GM06990 (cell line): ENCODE results near the gene PAPSS1.
"Not testable (repeated sequence)": the region's sequence is repeated elsewhere in the genome, so short reads cannot be mapped to it uniquely, and the experiment has no call there.

Experiments used
- DNase-seq: peaks from one replicate; pipeline ENCODE4 v3.0.0-alpha.2; 2011; ENCODE audit not compliant: insufficient read length; ENCODE audit errors: extremely low read depth
- H3K27me3 ChIP-seq: replicated peaks from 2 replicates; pipeline ENCODE4 v1.6.0; 2011; ENCODE audit warnings: low read length; ENCODE audit not compliant: control insufficient read depth, insufficient read depth
- H3K36me3 ChIP-seq: 2 replicates; pipeline ENCODE4 v1.5.1; 2011; ENCODE audit warnings: low read length; ENCODE audit not compliant: control insufficient read depth, insufficient read depth
- H3K4me3 ChIP-seq: replicated peaks from 2 replicates; pipeline ENCODE4 v1.5.1; 2011; ENCODE audit warnings: low read depth, mild to moderate bottlenecking, control low read depth, low read length
- CTCF ChIP-seq: IDR thresholded peaks from 2 replicates; pipeline ENCODE4 v1.5.1; 2011; ENCODE audit warnings: low read length, control low read depth, mild to moderate bottlenecking, inconsistent platforms; ENCODE audit not compliant: insufficient read depth, poor library complexity, severe bottlenecking

Gene PAPSS1

GRCh38 chr4:107654694-107655093, 65.3 kb downstream of the PAPSS1 start:
- DNase-seq: no peak
- Histone ChIP-seq H3K4me3 (no peak overlapping the region), H3K36me3 (no peaks in the 10 kb centered on the region), H3K27me3 (no peaks in the 10 kb centered on the region)
- TF ChIP-seq CTCF: no peak

DNA sequence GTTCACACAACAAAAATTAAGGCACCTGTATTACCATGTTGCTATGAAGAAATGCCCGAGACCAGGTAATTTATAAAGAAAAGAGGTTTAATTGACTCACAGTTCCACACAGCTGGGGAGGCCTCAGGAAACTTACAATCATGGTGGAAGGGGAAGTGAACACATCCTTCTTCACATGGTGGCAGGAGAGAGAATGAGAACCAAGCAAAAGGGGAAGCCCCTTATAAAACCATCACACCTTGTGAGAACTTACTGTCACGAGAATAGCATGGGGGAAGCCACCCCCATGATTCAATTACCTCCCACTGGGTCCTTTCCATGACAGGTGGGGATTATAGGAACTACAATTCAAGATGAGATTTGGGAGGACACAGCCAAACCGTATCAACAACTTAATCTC, 68.6 kb downstream of the PAPSS1 start:
- DNase-seq, H3K27me3 ChIP-seq, H3K36me3 ChIP-seq, H3K4me3 ChIP-seq: not testable (repeated sequence)

- Histone ChIP-seq H3K36me3 (no peaks in the 10 kb centered on the region), H3K4me3 (no peak overlapping the region), H3K27me3 (no peaks in the 10 kb centered on the region)
- DNase-seq: no peak
- TF ChIP-seq CTCF: no peak
Measured at GRCh38 chr4:107650251-107650650, 69.8 kb downstream of the PAPSS1 start.

DNA sequence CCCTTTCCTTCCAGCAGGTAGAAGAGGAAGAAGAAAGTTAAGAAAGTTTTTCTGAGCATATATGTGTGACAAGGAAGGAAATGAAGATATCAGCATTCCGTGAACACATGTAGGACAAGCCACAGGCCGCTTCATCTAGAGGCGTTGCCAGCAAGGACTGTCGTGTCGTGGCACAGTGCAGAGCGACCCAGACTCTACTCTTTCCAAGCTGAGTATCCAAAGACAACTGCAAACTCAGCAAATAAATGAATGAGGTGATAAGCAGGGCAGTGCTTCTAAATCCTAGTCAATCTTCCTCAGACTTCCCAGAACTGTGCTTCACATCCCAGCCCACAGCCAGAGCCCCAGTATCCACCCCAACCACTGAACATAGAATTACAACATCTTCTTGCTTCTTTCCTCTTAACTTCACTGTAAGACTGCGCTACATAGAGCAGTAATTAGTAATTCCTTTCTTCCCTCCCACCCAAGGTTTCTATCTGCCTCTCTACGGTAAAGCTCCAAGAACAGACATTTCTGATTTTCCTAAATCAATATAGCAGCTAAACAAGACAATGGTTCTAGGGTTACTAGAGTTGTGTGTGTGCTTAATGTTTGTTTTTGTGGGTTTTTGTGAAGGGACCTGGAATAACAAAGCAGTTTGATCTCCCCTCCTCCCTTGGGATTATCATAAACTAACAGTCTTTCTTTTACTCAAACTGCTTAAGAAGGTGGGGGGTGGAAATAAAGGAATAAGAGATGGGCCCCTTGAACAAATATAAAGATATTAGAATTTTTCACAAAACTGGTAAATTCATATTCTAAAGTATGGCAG, 71.6 kb downstream of the PAPSS1 start:
- no peak for DNase-seq
- no peaks in the 10 kb centered on the region for H3K27me3 ChIP-seq
- TF ChIP-seq CTCF: no peak
- no peaks in the 10 kb centered on the region for H3K36me3 ChIP-seq
- no peak overlapping the region for H3K4me3 ChIP-seq

DNA sequence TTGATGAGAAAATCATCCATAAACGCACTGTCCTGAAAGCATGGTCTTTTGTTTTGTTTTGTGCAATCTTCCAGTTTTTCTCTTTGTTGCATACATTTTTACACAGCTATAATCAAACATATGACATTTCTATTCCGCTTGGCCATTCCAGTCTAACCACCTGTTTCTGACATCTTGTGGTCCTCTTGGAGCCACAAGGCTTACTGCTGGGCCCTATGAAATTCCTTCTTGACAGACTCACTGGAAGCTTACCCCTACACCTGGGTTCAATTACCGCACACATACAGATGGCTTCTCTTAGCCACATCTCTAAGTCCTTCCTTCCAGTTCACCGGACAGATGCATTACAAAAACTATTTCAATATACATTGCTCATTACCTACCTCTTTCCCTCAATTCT, 72.4 kb downstream of the PAPSS1 start:
- TF ChIP-seq CTCF: no peak
- DNase-seq: no peak
- no peak overlapping the region for H3K4me3 ChIP-seq
- H3K27me3 ChIP-seq: no peaks in the 10 kb centered on the region
- H3K36me3 ChIP-seq: no peaks in the 10 kb centered on the region; the same call in 1 of the 2 replicates

DNA sequence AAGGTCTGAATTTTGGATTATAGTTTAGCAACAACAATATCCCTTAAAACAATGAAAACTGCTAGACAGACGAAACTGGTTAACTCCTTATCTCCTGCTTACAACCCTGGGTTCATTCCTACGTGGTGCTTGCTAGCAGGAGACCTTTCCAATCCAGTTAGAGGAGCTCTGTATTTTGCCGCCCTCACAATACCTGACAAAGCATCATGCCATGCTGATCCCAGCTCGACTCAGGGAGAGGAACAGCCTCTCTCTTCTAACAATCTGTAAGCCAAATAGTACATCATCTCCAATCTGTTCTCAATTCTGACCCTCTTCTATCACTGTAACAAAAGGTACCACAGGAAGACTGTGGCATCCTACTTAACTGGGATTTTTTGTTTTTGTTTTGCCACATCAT, 74.4 kb downstream of the PAPSS1 start:
- no peaks in the 10 kb centered on the region for H3K27me3 ChIP-seq
- no peak for DNase-seq
- H3K4me3 ChIP-seq: no peak overlapping the region
- H3K36me3 ChIP-seq: no peaks in the 10 kb centered on the region; the same call in 1 of the 2 replicates
- no peak for TF ChIP-seq CTCF
